Keratinocyte (primary cell): ENCODE results near the gene WWC1. TPM values are rescaled to one million over a fixed set of nuclear protein-coding genes. Genes with fewer than 3 reads are reported as not detected.

ENCODE experiments used
- DNase-seq: peaks from one replicate; pipeline ENCODE4 v3.0.0-alpha.2; 2011; ENCODE audit warnings: low read depth, missing footprints, low spot score
- FAIRE-seq: peaks from 2 replicates; lab custom pipeline; 2011; peaks lifted over from hg19 to GRCh38; lab: Jason Lieb, UNC
- H2AFZ ChIP-seq: 2 replicates; pipeline ENCODE4 v1.6.0; 2012; ENCODE audit warnings: low read length, control low read depth, inconsistent platforms; ENCODE audit not compliant: control insufficient read depth
- H3K27ac ChIP-seq: 2 replicates; pipeline ENCODE4 v1.5.1; 2011; ENCODE audit warnings: low read length; ENCODE audit not compliant: control insufficient read depth, insufficient read depth
- H3K27me3 ChIP-seq: 3 replicates; pipeline ENCODE4 v1.6.0; 2011; ENCODE audit warnings: low read length; ENCODE audit not compliant: control insufficient read depth, insufficient read depth; ENCODE audit errors: extremely low read depth
- H3K36me3 ChIP-seq, 2 experiments: 2 replicates in 1 of 2; 3 replicates in 1 of 2; pipeline ENCODE4 v1.5.1; 2011; ENCODE audit warnings: low read length in 2 of 2, mild to moderate bottlenecking in 1 of 2; ENCODE audit not compliant: control insufficient read depth in 2 of 2, insufficient read depth in 2 of 2; ENCODE audit errors: extremely low read depth in 1 of 2
- H3K4me1 ChIP-seq: 3 replicates; pipeline ENCODE4 v1.5.1; 2011; ENCODE audit warnings: low read length; ENCODE audit not compliant: control insufficient read depth, insufficient read depth; ENCODE audit errors: extremely low read depth
- H3K4me2 ChIP-seq: 3 replicates; pipeline ENCODE4 v1.6.0; 2011; ENCODE audit warnings: low read depth, low read length; ENCODE audit not compliant: control insufficient read depth, insufficient read depth; ENCODE audit errors: extremely low read depth
- H3K4me3 ChIP-seq, 3 experiments: fragments of 200-600 bp in 1 of 3; sonication (generic) in 1 of 3; 2 replicates in 2 of 3; 3 replicates in 1 of 3; pipeline ENCODE4 v1.5.1; 2011 to 2016; ENCODE audit warnings: low read length in 3 of 3, mild to moderate bottlenecking in 3 of 3, control low read depth in 2 of 3, inconsistent platforms in 1 of 3, low read depth in 1 of 3, mixed read lengths in 1 of 3, mixed run types in 1 of 3, moderate library complexity in 1 of 3; ENCODE audit not compliant: control insufficient read depth in 2 of 3, insufficient read depth in 2 of 3; ENCODE audit errors: extremely low read depth in 1 of 3
- H3K79me2 ChIP-seq: 2 replicates; pipeline ENCODE4 v1.6.0; 2012; ENCODE audit warnings: low read length; ENCODE audit not compliant: control insufficient read depth, insufficient read depth
- H3K9ac ChIP-seq: 3 replicates; pipeline ENCODE4 v1.6.0; 2011; ENCODE audit warnings: low read length; ENCODE audit not compliant: control insufficient read depth, insufficient read depth; ENCODE audit errors: extremely low read depth
- H3K9me1 ChIP-seq: 3 replicates; pipeline ENCODE4 v1.6.0; 2011; ENCODE audit warnings: low read length; ENCODE audit not compliant: control insufficient read depth, insufficient read depth; ENCODE audit errors: extremely low read depth
- H3K9me3 ChIP-seq: 2 replicates; pipeline ENCODE4 v1.5.1; 2012; ENCODE audit warnings: low read depth, low read length; ENCODE audit not compliant: control insufficient read depth
- H4K20me1 ChIP-seq: 3 replicates; pipeline ENCODE4 v1.6.0; 2011; ENCODE audit warnings: low read length; ENCODE audit not compliant: control insufficient read depth, insufficient read depth; ENCODE audit errors: extremely low read depth
- EZH2 ChIP-seq: IDR thresholded peaks from one replicate; pipeline ENCODE4 v1.6.1; 2012; ENCODE audit warnings: inconsistent platforms, mild to moderate bottlenecking, low read length, moderate library complexity
- dilution Hi-C: fragments of 300-500 bp; cut with MboI; formaldehyde crosslinking; loops from one replicate; pipeline ENCODE4 v1.7.0; 2020; ENCODE audit warnings: low sequenced_read_pairs; ENCODE audit not compliant: extremely low pct_ligation_motif_present
- polyA plus RNA-seq, 5 experiments: library from polyadenylated mRNA; depleted of rRNA in 3 of 5; stranded (reverse) in 3 of 5; stranded (forward) in 1 of 5; unstranded in 1 of 5; fragments of >200 nt; gene quantifications; 1 replicate in 1 of 5; 2 replicates in 3 of 5; 3 replicates in 1 of 5; pipeline versions ENCODE4 v1.2.1 to v1.2.3, GENCODE V29; 2011 to 2012; ENCODE audit warnings: missing spikeins in 2 of 5, low read depth in 1 of 5, low replicate concordance in 1 of 5
- TF ChIP-seq, protein P1 (sequence below), 3 experiments: IDR thresholded peaks in 1 of 3; conservative IDR thresholded peaks in 1 of 3; optimal IDR thresholded peaks in 1 of 3; 2 replicates in 2 of 3; 3 replicates in 1 of 3; pipeline versions ENCODE3 to v1.5.1; 2011; ENCODE audit warnings: low read length in 3 of 3, mild to moderate bottlenecking in 3 of 3, moderate library complexity in 2 of 3, control low read depth in 1 of 3, inconsistent platforms in 1 of 3; ENCODE audit not compliant: insufficient read depth in 2 of 3; ENCODE audit errors: extremely low read depth in 1 of 3

The WWC1 gene
- polyA plus RNA-seq, 1 donor (not counting 4 experiments of a cell fraction or from before 2014, with no cell fraction given) = 19.8 TPM

- Histone ChIP-seq H3K4me2 (no peak overlapping the region), H4K20me1 (peaks cover 2% of the 10 kb centered on the region), H3K9me1 (no peaks in the 10 kb centered on the region), H3K27me3 (no peaks in the 10 kb centered on the region), H3K79me2 (no peaks in the 10 kb centered on the region), H3K9me3 (no peaks in the 10 kb centered on the region), H3K4me1 (no peaks in the 10 kb centered on the region), H3K4me3 (no peak overlapping the region), H2AFZ (no peak overlapping the region), H3K36me3 (peaks cover 17 to 24% of the 10 kb centered on the region in 2 experiments), H3K27ac (no peak overlapping the region), H3K9ac (no peak overlapping the region)
- no peak for DNase-seq
- TF ChIP-seq, protein P1, sequence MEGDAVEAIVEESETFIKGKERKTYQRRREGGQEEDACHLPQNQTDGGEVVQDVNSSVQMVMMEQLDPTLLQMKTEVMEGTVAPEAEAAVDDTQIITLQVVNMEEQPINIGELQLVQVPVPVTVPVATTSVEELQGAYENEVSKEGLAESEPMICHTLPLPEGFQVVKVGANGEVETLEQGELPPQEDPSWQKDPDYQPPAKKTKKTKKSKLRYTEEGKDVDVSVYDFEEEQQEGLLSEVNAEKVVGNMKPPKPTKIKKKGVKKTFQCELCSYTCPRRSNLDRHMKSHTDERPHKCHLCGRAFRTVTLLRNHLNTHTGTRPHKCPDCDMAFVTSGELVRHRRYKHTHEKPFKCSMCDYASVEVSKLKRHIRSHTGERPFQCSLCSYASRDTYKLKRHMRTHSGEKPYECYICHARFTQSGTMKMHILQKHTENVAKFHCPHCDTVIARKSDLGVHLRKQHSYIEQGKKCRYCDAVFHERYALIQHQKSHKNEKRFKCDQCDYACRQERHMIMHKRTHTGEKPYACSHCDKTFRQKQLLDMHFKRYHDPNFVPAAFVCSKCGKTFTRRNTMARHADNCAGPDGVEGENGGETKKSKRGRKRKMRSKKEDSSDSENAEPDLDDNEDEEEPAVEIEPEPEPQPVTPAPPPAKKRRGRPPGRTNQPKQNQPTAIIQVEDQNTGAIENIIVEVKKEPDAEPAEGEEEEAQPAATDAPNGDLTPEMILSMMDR (optimal IDR thresholded peaks at IDR 0.05 in 1 of 3, IDR thresholded peaks at IDR 0.05 in 1 of 3, conservative IDR thresholded peaks at IDR 0.05 in 1 of 3; ENCODE audit: extremely low read depth in 1 of 3, insufficient read depth in 2 of 3, low read length in 3 of 3) = no peak
- no peak for TF ChIP-seq EZH2
- FAIRE-seq = no peak
- dilution Hi-C loops = no loop called here
Observed at GRCh38 chr5:168263121-168263520, 28.3 kb upstream of the WWC1 start.

GRCh38 chr5:168266016-168266415, 25.4 kb upstream of the WWC1 start:
- H2AFZ ChIP-seq = no peak overlapping the region
- TF ChIP-seq, protein P1 (optimal IDR thresholded peaks at IDR 0.05 in 1 of 3, IDR thresholded peaks at IDR 0.05 in 1 of 3, conservative IDR thresholded peaks at IDR 0.05 in 1 of 3; ENCODE audit: extremely low read depth in 1 of 3, insufficient read depth in 2 of 3, low read length in 3 of 3) = no peak
- no peak for TF ChIP-seq EZH2

More at GRCh38 chr5:168266016-168266415, 25.4 kb upstream of the WWC1 start:
- Histone ChIP-seq H3K9me3 (no peaks in the 10 kb centered on the region), H3K4me3 (no peak overlapping the region), H3K4me1 (peaks cover 13% of the 10 kb centered on the region), H3K9me1 (no peaks in the 10 kb centered on the region), H3K79me2 (no peaks in the 10 kb centered on the region), H3K36me3 (peaks cover 7 to 12% of the 10 kb centered on the region in 2 experiments), H3K27me3 (no peaks in the 10 kb centered on the region), H3K4me2 (no peak overlapping the region), H4K20me1 (no peaks in the 10 kb centered on the region), H3K27ac (no peak overlapping the region), H3K9ac (no peak overlapping the region)
- DNase-seq (no peak), FAIRE-seq (no peak)
- dilution Hi-C loops = no loop called here
